Measurements from ENCODE around the gene ANGPTL3.

ANGPTL3 gene

GRCh38 chr1:62625415-62625814 is 28.1 kb downstream of the ANGPTL3 start:
- DNase-seq (ENCODE audit: low read depth), result no peak

GRCh38 chr1:62628506-62628905 is 31.2 kb downstream of the ANGPTL3 start:
- DNase-seq (ENCODE audit: low read depth), result no peak

- DNase-seq (ENCODE audit: low read depth), result no peak
Measured at GRCh38 chr1:62637392-62638105, 40.2 kb downstream of the ANGPTL3 start.

GRCh38 chr1:62643283-62643682 is 46.0 kb downstream of the ANGPTL3 start:
- DNase-seq (ENCODE audit: low read depth), result no peak

GRCh38 chr1:62652387-62652786 is 55.1 kb downstream of the ANGPTL3 start:
- no peak for DNase-seq (ENCODE audit: low read depth)

GRCh38 chr1:62654744-62655143 is 57.4 kb downstream of the ANGPTL3 start:
- no peak for DNase-seq (ENCODE audit: low read depth)

Data from fibroblast of gingiva (primary cell).